GM12891 (cell line): Measurements from ENCODE around the gene PROSER1.
"Not testable (repeated sequence)": the region's sequence is repeated elsewhere in the genome, so short reads cannot be mapped to it uniquely, and the experiment has no call there.

Source experiments
- DNase-seq: peaks from one replicate; pipeline ENCODE4 v3.0.0; 2011; ENCODE audit warnings: low spot score; ENCODE audit not compliant: insufficient read length
- FAIRE-seq: peaks from 2 replicates; lab custom pipeline; 2011; peaks lifted over from hg19 to GRCh38; lab: Jason Lieb, UNC
- PAX5 ChIP-seq: IDR thresholded peaks from 2 replicates; pipeline ENCODE4 v1.6.1; 2011; ENCODE audit warnings: low read length, moderate library complexity, mild to moderate bottlenecking; ENCODE audit not compliant: insufficient read depth, severe bottlenecking
- POLR2A ChIP-seq: IDR thresholded peaks from 2 replicates; pipeline ENCODE4 v1.6.1; 2011; ENCODE audit warnings: low read depth, low read length, control low read depth
- POLR2AphosphoS5 ChIP-seq: IDR thresholded peaks from 2 replicates; pipeline ENCODE4 v1.6.1; 2011; ENCODE audit warnings: low read depth, low read length, control low read depth
- POU2F2 ChIP-seq: IDR thresholded peaks from 2 replicates; pipeline ENCODE4 v1.6.1; 2011; ENCODE audit warnings: low read depth, mild to moderate bottlenecking, control low read depth, low read length, moderate library complexity
- SPI1 ChIP-seq: IDR thresholded peaks from 2 replicates; pipeline ENCODE4 v1.6.1; 2011; ENCODE audit warnings: low read depth, low read length, control low read depth
- TAF1 ChIP-seq: IDR thresholded peaks from 2 replicates; pipeline ENCODE4 v1.6.1; 2011; ENCODE audit warnings: low read depth, low read length, control low read depth

PROSER1 gene

DNA sequence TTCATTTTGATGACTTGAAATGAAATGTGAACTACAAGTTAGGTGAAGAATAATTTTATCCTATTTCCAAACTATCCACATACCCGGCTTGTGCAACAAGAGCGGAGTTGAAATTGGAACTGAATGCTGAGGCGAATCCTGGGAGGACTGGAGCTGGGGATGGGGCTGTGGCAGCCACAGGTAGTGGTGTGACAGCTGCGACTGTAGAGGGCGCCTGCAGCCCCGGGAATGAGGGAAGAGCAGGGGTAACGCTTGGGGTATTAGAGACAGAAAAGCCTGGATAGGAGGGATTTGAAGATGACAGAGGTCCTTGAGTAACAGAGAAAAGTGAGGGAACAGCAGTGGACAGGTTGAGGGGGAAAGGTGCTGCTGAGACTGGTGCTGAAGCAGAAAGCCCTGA is 25.3 kb downstream of the PROSER1 start:
- DNase-seq (no peak), FAIRE-seq (no peak)
- TF ChIP-seq POU2F2, result no peak
- TF ChIP-seq POLR2AphosphoS5, result no peak

GRCh38 chr13:39006371-39007111 is 31.3 kb downstream of the PROSER1 start:
- FAIRE-seq, DNase-seq: not testable (repeated sequence)

GRCh38 chr13:38998739-38999138 is 39.1 kb downstream of the PROSER1 start:
- FAIRE-seq, result no peak

DNA sequence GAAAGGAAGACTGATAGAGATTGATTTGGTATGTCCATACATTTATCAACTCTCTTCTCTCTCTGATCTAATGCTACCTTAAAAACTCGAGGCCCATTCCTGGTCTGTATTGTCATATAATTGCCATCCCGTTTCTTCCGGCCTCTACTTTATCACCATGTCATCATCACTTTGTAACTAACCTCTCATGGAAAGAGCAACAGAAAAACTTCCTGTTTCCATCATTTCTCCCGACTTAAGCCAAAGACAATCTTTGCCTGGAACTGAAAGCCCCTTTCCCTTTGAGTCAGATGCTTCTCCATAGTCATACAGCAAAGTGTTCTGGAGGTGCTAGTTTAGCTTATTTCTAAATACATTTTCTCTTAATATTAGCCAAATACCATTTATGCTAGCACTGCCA is 44.5 kb downstream of the PROSER1 start:
- DNase-seq, result no peak
- TF ChIP-seq PAX5, result no peak
- no peak for TF ChIP-seq POLR2A
- no peak for TF ChIP-seq POLR2AphosphoS5
- TF ChIP-seq POU2F2, result no peak
- TF ChIP-seq SPI1, result no peak
- no peak for TF ChIP-seq TAF1
- FAIRE-seq, result no peak

More at GRCh38 chr13:38998739-38999138, 39.1 kb downstream of the PROSER1 start:
- no peak for DNase-seq
- TF ChIP-seq TAF1 (no peak), SPI1 (no peak), POU2F2 (no peak), POLR2A (no peak), POLR2AphosphoS5 (no peak), PAX5 (no peak)

GRCh38 chr13:38990693-38991092 is 47.2 kb downstream of the PROSER1 start, which contains the start of gene STOML3:
Gene STOML3 (minus strand): TSS chr13:38990831. CDS start chr13:38990721, 110 bp downstream.
- FAIRE-seq (no peak), DNase-seq (no peak)
- no peak for TF ChIP-seq POLR2A
- no peak for TF ChIP-seq POU2F2
- no peak for TF ChIP-seq POLR2AphosphoS5

DNA sequence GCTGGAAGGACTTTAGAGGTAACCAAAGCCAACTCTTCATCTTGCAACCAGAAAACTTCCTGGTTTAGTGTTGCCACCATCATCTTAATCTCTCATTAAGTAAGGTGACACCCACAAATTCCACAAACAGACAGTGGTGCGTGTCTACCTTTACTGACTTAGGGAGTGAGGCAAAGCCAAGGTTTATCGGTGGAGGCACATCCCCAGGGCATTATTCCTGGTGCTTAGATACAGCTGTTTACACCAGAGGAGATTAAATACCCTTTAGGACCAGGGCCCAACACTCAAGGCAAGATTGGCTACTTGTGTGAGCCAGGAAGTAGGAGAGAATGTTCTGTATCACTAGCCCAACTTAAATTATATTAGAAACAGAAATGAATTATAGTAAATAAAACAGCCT is 56.8 kb downstream of the PROSER1 start:
- DNase-seq (no peak), FAIRE-seq (no peak)
- TF ChIP-seq PAX5 (no peak), POU2F2 (no peak), SPI1 (no peak), TAF1 (no peak), POLR2AphosphoS5 (no peak), POLR2A (no peak)

GRCh38 chr13:38980750-38981078 is 57.2 kb downstream of the PROSER1 start:
- FAIRE-seq, result no peak
- no peak for DNase-seq
- no peak for TF ChIP-seq POU2F2
- no peak for TF ChIP-seq TAF1
- no peak for TF ChIP-seq PAX5
- no peak for TF ChIP-seq SPI1
- TF ChIP-seq POLR2AphosphoS5, result no peak
- no peak for TF ChIP-seq POLR2A

GRCh38 chr13:38979891-38980749 is 57.8 kb downstream of the PROSER1 start:
- TF ChIP-seq POLR2AphosphoS5 (no peak), SPI1 (no peak), TAF1 (no peak), POLR2A (no peak), PAX5 (no peak), POU2F2 (no peak)
- DNase-seq (no peak), FAIRE-seq (no peak)

DNA sequence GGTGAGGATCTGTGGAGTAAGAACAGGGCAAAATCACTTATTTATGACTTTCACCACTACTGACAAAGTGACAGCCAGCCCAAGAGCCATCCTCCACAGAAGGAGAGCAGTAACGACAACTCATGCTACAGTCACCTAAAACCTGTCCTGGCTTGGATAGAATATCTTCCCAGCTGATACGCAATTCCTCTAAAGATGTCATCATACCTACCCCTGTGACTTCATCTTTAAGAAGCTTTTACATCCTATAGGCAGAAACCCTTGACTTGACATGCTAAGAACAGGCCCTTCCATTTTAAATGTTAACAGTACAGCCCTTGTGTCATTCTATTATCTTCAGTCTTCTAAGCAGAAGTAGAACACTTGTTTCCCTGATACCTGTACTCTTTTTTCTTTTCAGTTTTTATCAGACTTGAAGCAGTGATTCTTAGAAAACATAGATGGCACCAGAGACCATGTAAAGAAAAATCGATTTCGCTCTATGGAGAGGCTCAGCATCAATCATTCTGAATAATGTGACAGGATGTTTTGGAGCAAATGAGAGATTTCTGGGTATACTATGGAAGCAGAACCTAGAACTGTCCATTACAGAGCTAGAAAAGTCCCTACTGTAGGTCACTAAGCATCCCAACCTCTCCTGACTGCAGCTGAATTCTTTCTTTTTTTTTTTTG is 67.4 kb downstream of the PROSER1 start:
- FAIRE-seq, result no peak
- DNase-seq, result no peak
- TF ChIP-seq TAF1, result no peak
- no peak for TF ChIP-seq POLR2AphosphoS5
- TF ChIP-seq POLR2A, result no peak
- no peak for TF ChIP-seq PAX5
- TF ChIP-seq POU2F2, result no peak
- no peak for TF ChIP-seq SPI1
